GM23338 (cell line): Measurements from ENCODE around the gene PIWIL4. TPM values are rescaled to one million over a fixed set of nuclear protein-coding genes. Genes with fewer than 3 reads are reported as not detected.
A peak's percentile ranks its signal among the peaks of the same experiment; 100 is the strongest.

Source experiments
- ATAC-seq: fragments of 200-7000 bp; cut with Tn5 transposase; 3 replicates; pipeline ENCODE4 v1.9.1; 2020
- DNase-seq: peaks from one replicate; pipeline ENCODE4 v3.0.0-alpha.2; 2015; ENCODE audit warnings: low spot score
- H2AFZ ChIP-seq: fragments of 200-600 bp; sonication (generic); 2 replicates; pipeline ENCODE4 v1.8.0; 2016; ENCODE audit warnings: antibody characterized with exemption, mild to moderate bottlenecking, moderate library complexity
- H3F3A ChIP-seq: fragments of 200-600 bp; sonication (generic); replicated peaks from 2 replicates; pipeline ENCODE4 v1.8.0; 2017; ENCODE audit warnings: antibody characterized with exemption, mixed run types, low read depth
- H3K27ac ChIP-seq: fragments of 200-600 bp; sonication (generic); 2 replicates; pipeline ENCODE4 v1.6.1; 2016; ENCODE audit warnings: low read depth
- H3K27me3 ChIP-seq: fragments of 200-600 bp; sonication (generic); 2 replicates; pipeline ENCODE4 v1.8.0; 2016; ENCODE audit warnings: mild to moderate bottlenecking, mixed run types, moderate library complexity; ENCODE audit not compliant: insufficient read depth
- H3K36me3 ChIP-seq: fragments of 200-600 bp; sonication (generic); 2 replicates; pipeline ENCODE4 v1.8.0; 2016; ENCODE audit warnings: mild to moderate bottlenecking; ENCODE audit not compliant: insufficient read depth
- H3K4me1 ChIP-seq: fragments of 200-600 bp; sonication (generic); 2 replicates; pipeline ENCODE4 v1.8.0; 2016; ENCODE audit warnings: mild to moderate bottlenecking, moderate library complexity; ENCODE audit not compliant: insufficient read depth
- H3K4me2 ChIP-seq: fragments of 200-600 bp; sonication (generic); 2 replicates; pipeline ENCODE4 v1.7.1; 2017; ENCODE audit warnings: mixed run types
- H3K4me3 ChIP-seq: fragments of 200-600 bp; sonication (generic); 2 replicates; pipeline ENCODE4 v1.6.1; 2016; ENCODE audit warnings: mixed run types
- H3K79me2 ChIP-seq: fragments of 200-600 bp; sonication (generic); replicated peaks from 2 replicates; pipeline ENCODE4 v1.8.0; 2017; ENCODE audit warnings: mild to moderate bottlenecking; ENCODE audit not compliant: insufficient read depth
- H3K9me2 ChIP-seq: fragments of 200-600 bp; sonication (generic); 2 replicates; pipeline ENCODE4 v1.8.0; 2017; ENCODE audit not compliant: insufficient read depth
- H4K20me1 ChIP-seq: fragments of 200-600 bp; sonication (generic); replicated peaks from 2 replicates; pipeline ENCODE4 v1.8.0; 2017; ENCODE audit warnings: mild to moderate bottlenecking; ENCODE audit not compliant: insufficient read depth
- H3K27ac Mint-ChIP-seq: 2 replicates; pipeline ENCODE4 v1.8.0; 2020; ENCODE audit warnings: inconsistent platforms, mild to moderate bottlenecking, moderate library complexity, mixed read lengths
- H3K27me3 Mint-ChIP-seq: 3 replicates; pipeline ENCODE4 v1.8.0; 2022; ENCODE audit warnings: low read depth, mild to moderate bottlenecking, moderate library complexity, mixed read lengths, inconsistent platforms; ENCODE audit not compliant: insufficient read depth, poor library complexity
- H3K36me3 Mint-ChIP-seq: 3 replicates; pipeline ENCODE4 v1.8.0; 2021; ENCODE audit warnings: low read depth, mild to moderate bottlenecking, inconsistent platforms, moderate library complexity, mixed read lengths
- H3K4me1 Mint-ChIP-seq: 3 replicates; pipeline ENCODE4 v1.8.0; 2020; ENCODE audit warnings: mild to moderate bottlenecking, inconsistent platforms, mixed read lengths
- H3K4me3 Mint-ChIP-seq: 3 replicates; pipeline ENCODE4 v1.8.0; 2021; ENCODE audit warnings: moderate library complexity, mild to moderate bottlenecking, inconsistent platforms, mixed read lengths
- H3K9me3 Mint-ChIP-seq: 3 replicates; pipeline ENCODE4 v1.8.0; 2020; ENCODE audit warnings: moderate library complexity, mild to moderate bottlenecking, inconsistent platforms, mixed read lengths
- CREB1 ChIP-seq: fragments of 250-450 bp; sonication (Bioruptor Pico); IDR thresholded peaks from 2 replicates; pipeline ENCODE4 v1.5.0; 2020; ENCODE audit warnings: low read depth, mild to moderate bottlenecking, moderate library complexity
- EZH2 ChIP-seq: fragments of 200-600 bp; sonication (generic); IDR thresholded peaks from one replicate; pipeline ENCODE4 v1.8.0; 2017; ENCODE audit warnings: antibody characterized with exemption, mild to moderate bottlenecking, low read depth; ENCODE audit not compliant: unreplicated experiment
- EZH2phosphoT487 ChIP-seq: fragments of 200-600 bp; sonication (generic); IDR thresholded peaks from one replicate; pipeline ENCODE4 v1.8.1; 2018; ENCODE audit warnings: antibody characterized with exemption; ENCODE audit not compliant: unreplicated experiment
- JUNB ChIP-seq: IDR thresholded peaks from one replicate; pipeline ENCODE4 v1.6.1; 2016; ENCODE audit warnings: antibody characterized with exemption; ENCODE audit not compliant: unreplicated experiment
- NANOG ChIP-seq: IDR thresholded peaks from 2 replicates; pipeline ENCODE4 v1.6.1; 2016; ENCODE audit warnings: antibody characterized with exemption, borderline replicate concordance
- POLR2AphosphoS5 ChIP-seq: IDR thresholded peaks from 2 replicates; pipeline ENCODE4 v1.6.1; 2016; ENCODE audit warnings: antibody characterized with exemption, low read depth
- STAT1 ChIP-seq: IDR thresholded peaks from one replicate; pipeline ENCODE4 v1.6.1; 2016; ENCODE audit warnings: antibody characterized with exemption; ENCODE audit not compliant: unreplicated experiment
- ZNF114 ChIP-seq: fragments of 250-450 bp; sonication (Bioruptor Pico); IDR thresholded peaks from 2 replicates; pipeline ENCODE4 v1.5.0; 2020; ENCODE audit warnings: mild to moderate bottlenecking, moderate library complexity
- ZNF331 ChIP-seq: fragments of 250-450 bp; sonication (Bioruptor Pico); IDR thresholded peaks from 2 replicates; pipeline ENCODE4 v1.5.0; 2020; ENCODE audit warnings: low read depth, mild to moderate bottlenecking, moderate library complexity
- polyA plus RNA-seq: library from polyadenylated mRNA; unstranded; fragments of >200 nt; fragmentation: Nextera tagmentation; extraction: Ambion mirVana; gene quantifications from 2 replicates; pipeline ENCODE4 v1.2.1, GENCODE V29; 2016
- total RNA-seq: library from RNA; depleted of rRNA; stranded (reverse); fragments of >200 nt; shearing (Covaris generic); gene quantifications from 2 replicates; pipeline ENCODE4 v1.2.3, GENCODE V29; 2014
- TF ChIP-seq, protein P1 (sequence below): fragments of 250-450 bp; sonication (Bioruptor Pico); IDR thresholded peaks from 2 replicates; pipeline ENCODE4 v1.5.0; 2020; ENCODE audit warnings: mild to moderate bottlenecking, moderate library complexity
- TF ChIP-seq, protein P2 (sequence below), 2 experiments: fragments of 200-600 bp in 1 of 2; sonication (generic) in 1 of 2; conservative IDR thresholded peaks; 2 replicates each; pipeline versions ENCODE4 v1.5.1 to v1.6.1; 2016 to 2017; ENCODE audit warnings: antibody characterized with exemption in 2 of 2, low read depth in 2 of 2, mild to moderate bottlenecking in 2 of 2, moderate library complexity in 1 of 2
- TF ChIP-seq, protein P3 (sequence below): IDR thresholded peaks from one replicate; pipeline ENCODE4 v1.6.1; 2018; ENCODE audit warnings: antibody characterized with exemption; ENCODE audit not compliant: unreplicated experiment
- TF ChIP-seq, protein P4 (sequence below): IDR thresholded peaks from 2 replicates; pipeline ENCODE4 v1.6.1; 2016; ENCODE audit warnings: antibody characterized with exemption

PIWIL4 gene
- total and polyA plus RNA-seq, 2 experiments from 2014 or later, result 0.23 to 0.66 TPM

DNA sequence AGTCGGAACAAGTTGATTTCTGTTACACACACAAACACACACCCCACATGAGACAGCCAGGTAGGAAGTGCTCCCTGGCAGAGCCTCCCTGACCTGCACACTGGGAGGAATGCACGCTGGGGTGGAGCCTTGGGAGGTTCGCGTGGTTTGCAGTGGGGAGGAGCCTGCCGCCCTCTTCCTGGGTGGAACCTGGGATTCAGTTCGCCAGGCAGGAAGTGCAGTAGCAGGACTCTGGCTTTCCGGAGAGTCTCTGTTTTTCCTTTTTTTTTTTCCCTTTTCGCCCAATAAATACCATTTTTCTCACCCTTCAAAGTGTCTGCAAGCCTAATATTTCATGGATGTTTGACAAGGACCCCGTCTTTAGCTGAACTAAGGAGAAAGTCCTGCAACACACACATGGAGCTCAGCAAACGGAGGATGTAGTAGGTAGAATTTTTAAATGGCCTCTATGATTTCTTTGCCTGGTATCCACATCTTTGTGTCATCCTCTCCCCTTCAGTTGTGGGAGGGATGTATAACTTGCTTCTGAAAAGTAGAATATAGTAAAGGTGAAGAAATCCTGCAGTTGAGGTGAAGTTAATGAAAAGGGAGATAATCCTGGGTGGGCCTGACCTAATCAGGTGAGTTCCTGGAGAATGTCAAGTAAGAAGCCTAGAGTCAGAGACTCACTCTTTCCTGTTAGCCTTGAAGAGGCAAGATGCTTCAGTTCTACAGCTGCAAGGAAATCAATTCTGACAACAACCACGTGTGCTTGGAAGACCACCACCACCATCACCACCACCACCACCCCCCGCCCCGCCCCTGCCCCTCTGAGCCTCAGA, 72.9 kb downstream of the PIWIL4 start:
- Histone ChIP-seq H3K79me2 (no peaks in the 10 kb centered on the region), H3K27me3 (no peaks in the 10 kb centered on the region), H3K4me2 (no peak overlapping the region), H3K27ac (no peak overlapping the region), H4K20me1 (no peaks in the 10 kb centered on the region), H2AFZ (0 out of 2 replicates have a peak overlapping the region, but pooled peaks have one; percentile 56), H3K4me3 (no peak overlapping the region), H3K9me2 (0 out of 2 replicates have a peak, but pooled peaks cover 3% of the 10 kb centered on the region), H3K36me3 (no peaks in the 10 kb centered on the region), H3F3A (no peaks in the 10 kb centered on the region), H3K4me1 (peaks cover 18% of the 10 kb centered on the region)
- no peak for ATAC-seq
- no peaks in the 10 kb centered on the region; the same call in 2 of the 3 replicates for H3K9me3 Mint-ChIP-seq
- TF ChIP-seq ZNF331 (no peak), STAT1 (no peak), JUNB (no peak), EZH2phosphoT487 (no peak), EZH2 (no peak), ZNF114 (no peak), POLR2AphosphoS5 (no peak), NANOG (no peak), CREB1 (CRISPR knock-in tag) (no peak)
- TF ChIP-seq, protein P1, sequence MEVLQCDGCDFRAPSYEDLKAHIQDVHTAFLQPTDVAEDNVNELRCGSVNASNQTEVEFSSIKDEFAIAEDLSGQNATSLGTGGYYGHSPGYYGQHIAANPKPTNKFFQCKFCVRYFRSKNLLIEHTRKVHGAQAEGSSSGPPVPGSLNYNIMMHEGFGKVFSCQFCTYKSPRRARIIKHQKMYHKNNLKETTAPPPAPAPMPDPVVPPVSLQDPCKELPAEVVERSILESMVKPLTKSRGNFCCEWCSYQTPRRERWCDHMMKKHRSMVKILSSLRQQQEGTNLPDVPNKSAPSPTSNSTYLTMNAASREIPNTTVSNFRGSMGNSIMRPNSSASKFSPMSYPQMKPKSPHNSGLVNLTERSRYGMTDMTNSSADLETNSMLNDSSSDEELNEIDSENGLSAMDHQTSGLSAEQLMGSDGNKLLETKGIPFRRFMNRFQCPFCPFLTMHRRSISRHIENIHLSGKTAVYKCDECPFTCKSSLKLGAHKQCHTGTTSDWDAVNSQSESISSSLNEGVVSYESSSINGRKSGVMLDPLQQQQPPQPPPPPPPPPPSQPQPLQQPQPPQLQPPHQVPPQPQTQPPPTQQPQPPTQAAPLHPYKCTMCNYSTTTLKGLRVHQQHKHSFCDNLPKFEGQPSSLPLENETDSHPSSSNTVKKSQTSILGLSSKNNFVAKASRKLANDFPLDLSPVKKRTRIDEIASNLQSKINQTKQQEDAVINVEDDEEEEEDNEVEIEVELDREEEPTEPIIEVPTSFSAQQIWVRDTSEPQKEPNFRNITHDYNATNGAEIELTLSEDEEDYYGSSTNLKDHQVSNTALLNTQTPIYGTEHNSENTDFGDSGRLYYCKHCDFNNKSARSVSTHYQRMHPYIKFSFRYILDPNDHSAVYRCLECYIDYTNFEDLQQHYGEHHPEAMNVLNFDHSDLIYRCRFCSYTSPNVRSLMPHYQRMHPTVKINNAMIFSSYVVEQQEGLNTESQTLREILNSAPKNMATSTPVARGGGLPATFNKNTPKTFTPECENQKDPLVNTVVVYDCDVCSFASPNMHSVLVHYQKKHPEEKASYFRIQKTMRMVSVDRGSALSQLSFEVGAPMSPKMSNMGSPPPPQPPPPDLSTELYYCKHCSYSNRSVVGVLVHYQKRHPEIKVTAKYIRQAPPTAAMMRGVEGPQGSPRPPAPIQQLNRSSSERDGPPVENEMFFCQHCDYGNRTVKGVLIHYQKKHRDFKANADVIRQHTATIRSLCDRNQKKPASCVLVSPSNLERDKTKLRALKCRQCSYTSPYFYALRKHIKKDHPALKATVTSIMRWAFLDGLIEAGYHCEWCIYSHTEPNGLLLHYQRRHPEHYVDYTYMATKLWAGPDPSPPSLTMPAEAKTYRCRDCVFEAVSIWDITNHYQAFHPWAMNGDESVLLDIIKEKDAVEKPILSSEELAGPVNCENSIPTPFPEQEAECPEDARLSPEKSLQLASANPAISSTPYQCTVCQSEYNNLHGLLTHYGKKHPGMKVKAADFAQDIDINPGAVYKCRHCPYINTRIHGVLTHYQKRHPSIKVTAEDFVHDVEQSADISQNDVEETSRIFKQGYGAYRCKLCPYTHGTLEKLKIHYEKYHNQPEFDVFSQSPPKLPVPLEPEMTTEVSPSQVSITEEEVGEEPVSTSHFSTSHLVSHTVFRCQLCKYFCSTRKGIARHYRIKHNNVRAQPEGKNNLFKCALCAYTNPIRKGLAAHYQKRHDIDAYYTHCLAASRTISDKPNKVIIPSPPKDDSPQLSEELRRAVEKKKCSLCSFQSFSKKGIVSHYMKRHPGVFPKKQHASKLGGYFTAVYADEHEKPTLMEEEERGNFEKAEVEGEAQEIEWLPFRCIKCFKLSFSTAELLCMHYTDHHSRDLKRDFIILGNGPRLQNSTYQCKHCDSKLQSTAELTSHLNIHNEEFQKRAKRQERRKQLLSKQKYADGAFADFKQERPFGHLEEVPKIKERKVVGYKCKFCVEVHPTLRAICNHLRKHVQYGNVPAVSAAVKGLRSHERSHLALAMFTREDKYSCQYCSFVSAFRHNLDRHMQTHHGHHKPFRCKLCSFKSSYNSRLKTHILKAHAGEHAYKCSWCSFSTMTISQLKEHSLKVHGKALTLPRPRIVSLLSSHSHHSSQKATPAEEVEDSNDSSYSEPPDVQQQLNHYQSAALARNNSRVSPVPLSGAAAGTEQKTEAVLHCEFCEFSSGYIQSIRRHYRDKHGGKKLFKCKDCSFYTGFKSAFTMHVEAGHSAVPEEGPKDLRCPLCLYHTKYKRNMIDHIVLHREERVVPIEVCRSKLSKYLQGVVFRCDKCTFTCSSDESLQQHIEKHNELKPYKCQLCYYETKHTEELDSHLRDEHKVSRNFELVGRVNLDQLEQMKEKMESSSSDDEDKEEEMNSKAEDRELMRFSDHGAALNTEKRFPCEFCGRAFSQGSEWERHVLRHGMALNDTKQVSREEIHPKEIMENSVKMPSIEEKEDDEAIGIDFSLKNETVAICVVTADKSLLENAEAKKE, result no peak
- TF ChIP-seq, protein P2, sequence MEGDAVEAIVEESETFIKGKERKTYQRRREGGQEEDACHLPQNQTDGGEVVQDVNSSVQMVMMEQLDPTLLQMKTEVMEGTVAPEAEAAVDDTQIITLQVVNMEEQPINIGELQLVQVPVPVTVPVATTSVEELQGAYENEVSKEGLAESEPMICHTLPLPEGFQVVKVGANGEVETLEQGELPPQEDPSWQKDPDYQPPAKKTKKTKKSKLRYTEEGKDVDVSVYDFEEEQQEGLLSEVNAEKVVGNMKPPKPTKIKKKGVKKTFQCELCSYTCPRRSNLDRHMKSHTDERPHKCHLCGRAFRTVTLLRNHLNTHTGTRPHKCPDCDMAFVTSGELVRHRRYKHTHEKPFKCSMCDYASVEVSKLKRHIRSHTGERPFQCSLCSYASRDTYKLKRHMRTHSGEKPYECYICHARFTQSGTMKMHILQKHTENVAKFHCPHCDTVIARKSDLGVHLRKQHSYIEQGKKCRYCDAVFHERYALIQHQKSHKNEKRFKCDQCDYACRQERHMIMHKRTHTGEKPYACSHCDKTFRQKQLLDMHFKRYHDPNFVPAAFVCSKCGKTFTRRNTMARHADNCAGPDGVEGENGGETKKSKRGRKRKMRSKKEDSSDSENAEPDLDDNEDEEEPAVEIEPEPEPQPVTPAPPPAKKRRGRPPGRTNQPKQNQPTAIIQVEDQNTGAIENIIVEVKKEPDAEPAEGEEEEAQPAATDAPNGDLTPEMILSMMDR (conservative IDR thresholded peaks at IDR 0.05; ENCODE audit: low read depth in 2 of 2), result no peak
- TF ChIP-seq, protein P3, sequence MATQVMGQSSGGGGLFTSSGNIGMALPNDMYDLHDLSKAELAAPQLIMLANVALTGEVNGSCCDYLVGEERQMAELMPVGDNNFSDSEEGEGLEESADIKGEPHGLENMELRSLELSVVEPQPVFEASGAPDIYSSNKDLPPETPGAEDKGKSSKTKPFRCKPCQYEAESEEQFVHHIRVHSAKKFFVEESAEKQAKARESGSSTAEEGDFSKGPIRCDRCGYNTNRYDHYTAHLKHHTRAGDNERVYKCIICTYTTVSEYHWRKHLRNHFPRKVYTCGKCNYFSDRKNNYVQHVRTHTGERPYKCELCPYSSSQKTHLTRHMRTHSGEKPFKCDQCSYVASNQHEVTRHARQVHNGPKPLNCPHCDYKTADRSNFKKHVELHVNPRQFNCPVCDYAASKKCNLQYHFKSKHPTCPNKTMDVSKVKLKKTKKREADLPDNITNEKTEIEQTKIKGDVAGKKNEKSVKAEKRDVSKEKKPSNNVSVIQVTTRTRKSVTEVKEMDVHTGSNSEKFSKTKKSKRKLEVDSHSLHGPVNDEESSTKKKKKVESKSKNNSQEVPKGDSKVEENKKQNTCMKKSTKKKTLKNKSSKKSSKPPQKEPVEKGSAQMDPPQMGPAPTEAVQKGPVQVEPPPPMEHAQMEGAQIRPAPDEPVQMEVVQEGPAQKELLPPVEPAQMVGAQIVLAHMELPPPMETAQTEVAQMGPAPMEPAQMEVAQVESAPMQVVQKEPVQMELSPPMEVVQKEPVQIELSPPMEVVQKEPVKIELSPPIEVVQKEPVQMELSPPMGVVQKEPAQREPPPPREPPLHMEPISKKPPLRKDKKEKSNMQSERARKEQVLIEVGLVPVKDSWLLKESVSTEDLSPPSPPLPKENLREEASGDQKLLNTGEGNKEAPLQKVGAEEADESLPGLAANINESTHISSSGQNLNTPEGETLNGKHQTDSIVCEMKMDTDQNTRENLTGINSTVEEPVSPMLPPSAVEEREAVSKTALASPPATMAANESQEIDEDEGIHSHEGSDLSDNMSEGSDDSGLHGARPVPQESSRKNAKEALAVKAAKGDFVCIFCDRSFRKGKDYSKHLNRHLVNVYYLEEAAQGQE, result no peak
- TF ChIP-seq, protein P4, sequence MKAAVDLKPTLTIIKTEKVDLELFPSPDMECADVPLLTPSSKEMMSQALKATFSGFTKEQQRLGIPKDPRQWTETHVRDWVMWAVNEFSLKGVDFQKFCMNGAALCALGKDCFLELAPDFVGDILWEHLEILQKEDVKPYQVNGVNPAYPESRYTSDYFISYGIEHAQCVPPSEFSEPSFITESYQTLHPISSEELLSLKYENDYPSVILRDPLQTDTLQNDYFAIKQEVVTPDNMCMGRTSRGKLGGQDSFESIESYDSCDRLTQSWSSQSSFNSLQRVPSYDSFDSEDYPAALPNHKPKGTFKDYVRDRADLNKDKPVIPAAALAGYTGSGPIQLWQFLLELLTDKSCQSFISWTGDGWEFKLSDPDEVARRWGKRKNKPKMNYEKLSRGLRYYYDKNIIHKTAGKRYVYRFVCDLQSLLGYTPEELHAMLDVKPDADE, result no peak
- no peak overlapping the region for H3K4me3 Mint-ChIP-seq
- no peak overlapping the region for H3K27ac Mint-ChIP-seq
- H3K27me3 Mint-ChIP-seq, result peaks cover 9% of the 10 kb centered on the region
- H3K4me1 Mint-ChIP-seq, result peaks cover 40% of the 10 kb centered on the region
- no peak for DNase-seq
- no peaks in the 10 kb centered on the region; the same call in 2 of the 3 replicates for H3K36me3 Mint-ChIP-seq
